Gastrocnemius medialis (tissue), 4 donors: ENCODE data around the gene FRAS1. TPM values are rescaled to one million over a fixed set of nuclear protein-coding genes. Genes with fewer than 3 reads are reported as not detected.

Source experiments
- ATAC-seq, 2 donors: fragments of 150-250 bp; one replicate each; pipeline ENCODE4 v1.9.1; 2016
- DNase-seq, 2 donors: peaks; one replicate each; pipeline ENCODE4 v3.0.0-alpha.2; 2019
- H3K27ac ChIP-seq, 4 donors: fragments of 200-600 bp; sonication (generic); 1 replicate in 1 of 4; 2 replicates in 3 of 4; pipeline ENCODE4 v1.5.1; 2016 to 2018; ENCODE audit warnings: mild to moderate bottlenecking in 2 of 4, moderate library complexity in 1 of 4
- H3K27me3 ChIP-seq, 3 donors: fragments of 200-600 bp; sonication (generic) in 2 of 3; 1 replicate in 1 of 3; 2 replicates in 2 of 3; pipeline versions ENCODE4 v1.5.1 to v1.6.0; 2016 to 2019; ENCODE audit warnings: mild to moderate bottlenecking in 1 of 3, moderate library complexity in 1 of 3
- H3K36me3 ChIP-seq, 2 donors: fragments of 200-600 bp; sonication (generic) in 1 of 2; one replicate each; pipeline ENCODE4 v1.5.1; 2017 to 2018
- H3K4me1 ChIP-seq, 2 donors: fragments of 200-600 bp; sonication (generic) in 1 of 2; one replicate each; pipeline ENCODE4 v1.5.1; 2016 to 2017; ENCODE audit warnings: mild to moderate bottlenecking in 2 of 2
- H3K4me3 ChIP-seq, 4 donors: fragments of 200-600 bp; sonication (generic) in 3 of 4; 1 replicate in 1 of 4; 2 replicates in 3 of 4; pipeline ENCODE4 v1.5.1; 2016 to 2019; ENCODE audit warnings: mild to moderate bottlenecking in 2 of 4
- H3K9me3 ChIP-seq, 3 donors: fragments of 200-600 bp; sonication (generic) in 2 of 3; 1 replicate in 1 of 3; 2 replicates in 2 of 3; pipeline ENCODE4 v1.5.1; 2016 to 2019
- POLR2A ChIP-seq, 2 donors: fragments of 450-650 bp; IDR thresholded peaks; one replicate each; pipeline ENCODE4 v1.6.1; 2017; ENCODE audit warnings: antibody characterized with exemption in 2 of 2, mild to moderate bottlenecking in 2 of 2, moderate library complexity in 2 of 2
- in situ Hi-C, 4 donors: fragments of 200-750 bp; cut with MboI; loops; one replicate each; pipeline versions ENCODE4 v1.15.0 to v1.8.0; 2017; ENCODE audit warnings: low sequenced_read_pairs in 4 of 4
- intact Hi-C: fragments of 100-400 bp; cut with DNase I; formaldehyde crosslinking; loops from one replicate; pipeline ENCODE4 v1.15.1; 2023; ENCODE audit warnings: low total_unique reads
- total RNA-seq, 4 donors: library from RNA; depleted of rRNA; stranded (reverse); fragments of >200 nt; gene quantifications; one replicate each; pipeline versions ENCODE4 v1.1.0 to v1.2.3, GENCODE V29; 2016
- TF ChIP-seq, protein P1 (sequence below), 5 experiments: fragments of 450-650 bp in 3 of 5; fragments of 200-600 bp in 2 of 5; sonication (generic) in 2 of 5; IDR thresholded peaks in 4 of 5; conservative IDR thresholded peaks in 1 of 5; 1 replicate in 4 of 5; 2 replicates in 1 of 5; pipeline ENCODE4 v1.5.1; 2016 to 2019; ENCODE audit warnings: antibody characterized with exemption in 5 of 5, mild to moderate bottlenecking in 3 of 5, moderate library complexity in 3 of 5

FRAS1 gene
- total RNA-seq, 4 donors from 2014 or later: 0.39 to 0.64 (median 0.46) TPM

DNA sequence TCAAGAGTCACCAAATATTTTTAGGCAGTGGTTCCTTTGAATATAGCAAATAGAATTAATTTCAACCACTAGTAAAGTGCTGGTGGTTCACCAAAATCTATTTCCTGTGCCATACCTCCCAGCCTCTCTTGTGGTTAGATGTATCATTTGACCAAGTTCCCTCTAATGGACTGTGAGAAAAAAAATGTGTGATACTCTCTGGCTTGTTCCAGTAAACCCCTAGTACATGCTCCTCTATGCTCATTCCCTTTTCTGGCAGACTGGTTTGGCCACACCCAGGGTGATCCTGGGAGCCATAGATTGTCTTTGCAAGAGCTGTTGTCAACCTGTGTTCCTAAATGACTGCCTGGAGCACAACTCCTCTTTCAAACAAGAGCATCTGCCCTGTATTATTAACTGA, 109.5 kb downstream of the FRAS1 start:
- Histone ChIP-seq H3K4me1 (no peaks in the 10 kb centered on the region), H3K27ac (no peak overlapping the region), H3K27me3 (no peaks in the 10 kb centered on the region), H3K9me3 (no peaks in the 10 kb centered on the region), H3K4me3 (no peak overlapping the region), H3K36me3 (no peaks in the 10 kb centered on the region)
- no peak for DNase-seq
- no peak for ATAC-seq
- intact Hi-C loops: no loop called here
- TF ChIP-seq, protein P1, sequence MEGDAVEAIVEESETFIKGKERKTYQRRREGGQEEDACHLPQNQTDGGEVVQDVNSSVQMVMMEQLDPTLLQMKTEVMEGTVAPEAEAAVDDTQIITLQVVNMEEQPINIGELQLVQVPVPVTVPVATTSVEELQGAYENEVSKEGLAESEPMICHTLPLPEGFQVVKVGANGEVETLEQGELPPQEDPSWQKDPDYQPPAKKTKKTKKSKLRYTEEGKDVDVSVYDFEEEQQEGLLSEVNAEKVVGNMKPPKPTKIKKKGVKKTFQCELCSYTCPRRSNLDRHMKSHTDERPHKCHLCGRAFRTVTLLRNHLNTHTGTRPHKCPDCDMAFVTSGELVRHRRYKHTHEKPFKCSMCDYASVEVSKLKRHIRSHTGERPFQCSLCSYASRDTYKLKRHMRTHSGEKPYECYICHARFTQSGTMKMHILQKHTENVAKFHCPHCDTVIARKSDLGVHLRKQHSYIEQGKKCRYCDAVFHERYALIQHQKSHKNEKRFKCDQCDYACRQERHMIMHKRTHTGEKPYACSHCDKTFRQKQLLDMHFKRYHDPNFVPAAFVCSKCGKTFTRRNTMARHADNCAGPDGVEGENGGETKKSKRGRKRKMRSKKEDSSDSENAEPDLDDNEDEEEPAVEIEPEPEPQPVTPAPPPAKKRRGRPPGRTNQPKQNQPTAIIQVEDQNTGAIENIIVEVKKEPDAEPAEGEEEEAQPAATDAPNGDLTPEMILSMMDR (IDR thresholded peaks at IDR 0.05 in 4 of 5, conservative IDR thresholded peaks at IDR 0.05 in 1 of 5): no peak
- TF ChIP-seq POLR2A (IDR thresholded peaks at IDR 0.05): no peak
- in situ Hi-C loops: no loop called here

DNA sequence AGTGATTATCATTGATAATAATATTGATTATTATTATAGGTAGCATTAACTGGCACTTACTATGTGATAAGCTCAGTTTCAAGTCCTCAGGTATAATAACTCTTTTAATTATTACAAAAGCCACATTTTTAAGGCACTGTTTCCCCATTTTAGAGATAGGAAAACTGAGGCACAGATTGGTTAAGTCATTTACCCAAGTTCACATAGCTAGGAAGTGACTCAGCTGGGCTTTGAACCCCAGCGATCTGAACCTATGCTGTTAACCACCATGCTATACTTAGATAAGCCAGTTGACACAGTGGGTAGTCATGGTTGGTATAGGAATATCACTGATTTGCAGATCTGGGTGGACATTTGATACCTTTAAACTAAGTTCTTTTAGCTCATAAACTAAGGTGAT, 110.4 kb downstream of the FRAS1 start:
- ATAC-seq: no peak
- intact Hi-C loops: no loop called here
- no peak overlapping the region for H3K27ac ChIP-seq
- no peaks in the 10 kb centered on the region for H3K36me3 ChIP-seq
- no peak for TF ChIP-seq POLR2A (IDR thresholded peaks at IDR 0.05)
- TF ChIP-seq, protein P1 (IDR thresholded peaks at IDR 0.05 in 4 of 5, conservative IDR thresholded peaks at IDR 0.05 in 1 of 5): no peak
- no peak for DNase-seq
- in situ Hi-C loops: no loop called here
- H3K4me1 ChIP-seq: no peaks in the 10 kb centered on the region
- H3K9me3 ChIP-seq: no peaks in the 10 kb centered on the region
- H3K4me3 ChIP-seq: no peak overlapping the region
- no peaks in the 10 kb centered on the region for H3K27me3 ChIP-seq

DNA sequence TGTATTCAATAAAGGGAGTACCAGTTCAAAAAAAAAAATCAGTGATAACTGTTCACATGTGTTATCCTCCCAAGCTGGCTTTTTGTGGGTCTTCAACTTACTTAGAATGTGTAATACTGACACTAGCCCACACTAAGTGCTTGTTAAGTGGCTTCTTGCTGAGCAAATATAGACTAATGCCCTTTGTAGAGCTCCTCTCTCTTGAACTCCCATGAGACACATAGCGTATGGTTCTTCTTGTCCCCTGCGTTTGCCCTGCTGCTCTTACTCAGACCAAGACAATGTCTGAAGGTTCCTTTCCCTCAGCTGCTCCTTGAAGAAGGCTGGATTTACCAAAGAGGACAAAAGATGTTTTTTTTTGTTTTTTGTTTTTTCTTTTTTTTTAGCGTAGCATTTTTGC, 110.9 kb downstream of the FRAS1 start:
- in situ Hi-C loops: no loop called here
- Histone ChIP-seq H3K4me1 (no peaks in the 10 kb centered on the region), H3K36me3 (no peaks in the 10 kb centered on the region), H3K4me3 (no peak overlapping the region), H3K27me3 (no peaks in the 10 kb centered on the region), H3K9me3 (no peaks in the 10 kb centered on the region), H3K27ac (no peak overlapping the region)
- no peak for DNase-seq
- TF ChIP-seq POLR2A (IDR thresholded peaks at IDR 0.05): no peak
- TF ChIP-seq, protein P1 (IDR thresholded peaks at IDR 0.05 in 4 of 5, conservative IDR thresholded peaks at IDR 0.05 in 1 of 5): no peak
- intact Hi-C loops: no loop called here
- no peak for ATAC-seq

DNA sequence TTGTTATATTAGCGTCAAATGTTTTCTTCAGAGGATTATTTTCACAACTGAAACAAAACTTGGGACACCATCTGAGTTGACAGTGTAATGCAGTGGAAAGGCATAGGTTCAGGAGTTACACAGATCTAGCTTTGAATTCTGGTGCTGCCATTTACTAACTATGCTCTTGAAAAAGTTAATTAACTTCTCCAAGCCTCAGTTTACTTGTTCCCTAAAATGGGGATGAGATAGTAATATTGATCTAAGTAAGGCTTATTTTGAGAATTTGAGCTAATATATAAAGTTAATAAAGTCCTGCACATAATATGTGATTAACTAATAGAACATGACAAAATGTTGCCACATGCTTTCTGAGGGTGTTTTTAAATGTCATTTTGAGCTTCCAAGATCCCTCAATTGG, 112.6 kb downstream of the FRAS1 start:
- Histone ChIP-seq H3K4me3 (no peak overlapping the region), H3K36me3 (no peaks in the 10 kb centered on the region), H3K27me3 (no peaks in the 10 kb centered on the region), H3K4me1 (no peaks in the 10 kb centered on the region), H3K9me3 (no peaks in the 10 kb centered on the region), H3K27ac (no peak overlapping the region)
- ATAC-seq: no peak
- no peak for DNase-seq
- in situ Hi-C loops (no loop called here), intact Hi-C loops (no loop called here)
- TF ChIP-seq POLR2A (IDR thresholded peaks at IDR 0.05): no peak
- TF ChIP-seq, protein P1 (IDR thresholded peaks at IDR 0.05 in 4 of 5, conservative IDR thresholded peaks at IDR 0.05 in 1 of 5): no peak

DNA sequence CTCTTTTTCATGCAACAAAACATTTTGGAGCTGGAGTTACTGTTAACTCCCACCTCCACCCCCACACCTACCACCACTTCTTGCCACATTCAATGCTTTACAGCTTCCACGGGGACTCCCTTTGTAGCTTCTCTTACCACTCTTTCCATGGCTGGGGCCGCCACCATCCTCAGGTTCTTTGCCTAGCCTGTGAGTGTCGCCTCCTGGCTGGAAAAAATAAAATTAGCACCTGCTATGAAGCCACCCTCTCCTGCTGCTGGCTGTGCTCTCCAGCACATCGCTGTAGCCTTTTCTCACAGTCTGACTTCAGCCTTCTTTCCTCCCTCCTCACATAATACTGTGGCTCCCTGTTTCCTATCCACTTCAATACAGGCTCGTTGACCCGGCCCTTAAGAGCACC, 114.4 kb downstream of the FRAS1 start:
- H3K4me1 ChIP-seq: no peaks in the 10 kb centered on the region
- intact Hi-C loops (no loop called here), in situ Hi-C loops (no loop called here)
- H3K27me3 ChIP-seq: no peaks in the 10 kb centered on the region
- H3K27ac ChIP-seq: no peak overlapping the region
- H3K36me3 ChIP-seq: no peaks in the 10 kb centered on the region
- no peak for ATAC-seq
- H3K4me3 ChIP-seq: no peak overlapping the region
- no peaks in the 10 kb centered on the region for H3K9me3 ChIP-seq
- DNase-seq: no peak
- TF ChIP-seq POLR2A (IDR thresholded peaks at IDR 0.05): no peak
- TF ChIP-seq, protein P1 (IDR thresholded peaks at IDR 0.05 in 4 of 5, conservative IDR thresholded peaks at IDR 0.05 in 1 of 5): no peak
